ENCODE results near the gene FEV.

- TF ChIP-seq POLR2A (IDR thresholded peaks at IDR 0.05) (no peak), POLR2AphosphoS5 (IDR thresholded peaks at IDR 0.05) (no peak)
These were observed 14.1 kb downstream of the FEV start for GRCh38 chr2:218970894-218971293.
